ENCODE results near the gene CNTN2.

Gene CNTN2

GRCh38 chr1:205042911-205043806, at the start of gene CNTN2:
CNTN2 (plus strand) TSS chr1:205043212; CDS start chr1:205053186, 9,974 bp downstream.
- no peak for FAIRE-seq

DNA sequence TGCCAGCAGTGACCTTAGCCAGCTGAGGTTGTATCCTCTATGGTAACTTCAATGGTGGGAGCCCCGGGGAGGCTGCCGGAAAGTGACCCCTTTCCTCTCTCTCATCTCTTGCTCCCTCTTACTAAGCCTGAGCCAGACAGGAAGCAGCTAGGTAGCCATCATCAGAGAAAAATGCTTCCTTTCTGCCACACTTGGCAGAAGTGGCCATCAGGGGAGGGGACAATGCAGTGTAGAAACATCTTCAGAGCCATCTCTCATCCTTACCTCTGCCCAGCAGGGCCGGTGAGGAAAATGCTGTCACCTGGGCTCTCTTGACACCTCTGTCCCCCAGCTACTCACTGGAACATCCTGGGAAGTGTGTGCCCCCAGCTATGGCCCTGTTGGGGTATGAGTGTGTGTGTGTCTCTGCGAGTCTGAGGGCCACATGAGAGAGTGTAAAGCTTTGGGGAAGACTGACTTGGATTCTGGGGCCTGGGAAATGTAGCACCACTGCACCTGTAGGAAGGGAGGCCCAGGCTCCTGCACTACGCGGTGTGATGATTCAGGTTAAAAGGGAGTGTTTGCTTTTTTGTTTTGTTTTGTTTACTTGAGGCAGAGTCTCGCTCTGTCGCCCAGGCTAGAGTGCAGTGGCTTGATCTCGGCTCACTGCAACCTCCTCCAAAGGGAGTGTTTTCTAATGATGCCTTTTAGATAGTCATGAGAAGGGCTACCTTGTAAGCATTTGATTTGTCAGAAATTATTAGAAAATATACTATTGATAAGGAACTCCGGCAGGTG, 48.7 kb upstream of the CNTN2 start:
- no peak for FAIRE-seq

DNA sequence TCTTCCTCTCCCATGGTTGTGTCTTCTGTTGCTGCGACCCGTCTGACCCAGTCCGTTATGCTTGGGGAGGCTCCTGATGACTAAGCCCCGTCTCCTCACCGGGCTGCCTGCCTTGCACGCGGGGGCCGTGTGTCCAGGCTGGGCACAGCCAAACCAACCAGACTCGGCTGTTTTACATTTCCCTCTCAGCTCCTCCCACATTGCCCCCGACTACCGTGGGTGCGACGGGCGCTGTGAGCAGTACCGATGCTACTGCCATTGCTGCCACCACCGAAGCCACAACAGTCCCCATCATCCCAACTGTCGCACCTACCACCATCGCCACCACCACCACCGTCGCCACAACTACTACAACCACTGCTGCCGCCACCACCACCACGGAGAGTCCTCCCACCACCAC, 46.0 kb upstream of the CNTN2 start:
- FAIRE-seq, result no peak

- FAIRE-seq, result no peak
Observed at GRCh38 chr1:204997591-204998355, 45.2 kb upstream of the CNTN2 start.

DNA sequence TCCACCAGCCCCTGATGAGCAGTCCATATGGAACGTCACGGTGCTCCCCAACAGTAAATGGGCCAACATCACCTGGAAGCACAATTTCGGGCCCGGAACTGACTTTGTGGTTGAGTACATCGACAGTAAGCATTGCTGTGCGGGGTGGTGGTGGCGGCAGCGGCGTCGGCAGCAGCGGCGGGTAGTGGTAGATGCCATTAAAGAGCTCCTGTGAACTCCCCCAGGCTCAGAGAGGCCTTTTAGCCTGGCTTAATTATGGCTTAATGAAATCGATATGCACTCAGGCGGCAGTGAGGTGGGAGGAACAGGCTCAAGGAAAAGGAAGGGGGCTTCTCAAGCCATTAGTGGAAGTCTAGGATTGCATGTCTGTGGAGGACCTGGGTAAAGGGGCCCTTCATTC, 41.9 kb upstream of the CNTN2 start:
- FAIRE-seq, result no peak

GRCh38 chr1:205002705-205003104, 40.3 kb upstream of the CNTN2 start:
- FAIRE-seq, result no peak

DNA sequence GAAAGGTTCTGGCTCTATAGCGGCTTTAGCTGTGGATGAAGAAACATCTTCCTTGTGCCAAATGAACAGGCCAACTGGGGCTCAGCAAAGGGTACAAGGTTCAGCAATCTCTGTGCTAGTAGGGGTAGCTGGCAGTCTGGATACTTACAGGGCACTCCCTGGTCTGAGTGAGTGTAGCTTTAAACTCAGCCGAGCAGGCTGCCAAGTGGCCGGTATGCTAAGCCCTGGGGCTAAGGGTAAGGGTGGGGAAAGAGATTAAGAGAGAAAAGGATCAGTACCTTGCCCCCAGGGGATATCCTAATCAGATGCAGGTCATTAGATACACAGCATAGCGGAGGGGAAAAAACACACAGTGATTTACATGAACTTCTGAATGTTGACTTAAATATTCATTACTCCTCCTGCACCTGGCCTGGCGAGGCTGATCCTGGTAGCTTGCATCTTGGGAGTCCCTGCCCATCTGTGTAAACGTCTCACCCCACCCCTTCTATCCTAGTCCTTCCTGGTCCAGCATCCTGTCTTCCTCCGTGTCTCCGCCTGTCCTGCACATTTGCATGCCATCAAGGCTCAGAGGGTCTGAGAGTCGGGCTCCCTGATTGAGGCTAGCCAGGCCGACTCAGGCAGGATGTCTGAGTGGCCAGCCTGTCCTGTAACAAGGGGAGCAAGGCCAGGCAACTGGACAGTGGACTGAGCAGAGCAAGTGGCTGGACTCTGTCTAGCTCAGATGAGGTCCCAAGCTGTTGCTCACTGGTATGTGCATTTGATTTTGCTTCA, 39.5 kb upstream of the CNTN2 start:
- FAIRE-seq, result no peak

DNA sequence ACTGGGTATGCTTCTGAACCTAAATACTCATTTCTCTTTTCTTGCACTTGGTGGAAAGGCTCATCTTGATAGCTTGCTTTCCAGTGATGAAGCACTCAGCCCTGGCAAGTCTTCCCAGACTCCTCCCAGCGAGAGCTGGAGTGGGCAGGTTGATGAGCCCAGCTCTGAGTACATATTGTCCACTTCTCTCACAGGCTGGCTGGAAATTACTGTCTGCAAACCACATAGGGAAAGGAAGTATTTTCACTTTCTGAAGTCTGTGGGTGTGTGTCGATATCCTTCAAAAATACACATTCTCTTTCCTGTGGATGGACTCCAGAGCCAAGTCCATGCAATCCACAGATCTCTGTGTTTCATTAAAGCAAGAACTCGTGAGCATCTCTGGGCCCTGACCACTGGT, 38.7 kb upstream of the CNTN2 start:
- no peak for FAIRE-seq

- FAIRE-seq, result no peak
Observed at GRCh38 chr1:205008896-205009295, 34.1 kb upstream of the CNTN2 start.

DNA sequence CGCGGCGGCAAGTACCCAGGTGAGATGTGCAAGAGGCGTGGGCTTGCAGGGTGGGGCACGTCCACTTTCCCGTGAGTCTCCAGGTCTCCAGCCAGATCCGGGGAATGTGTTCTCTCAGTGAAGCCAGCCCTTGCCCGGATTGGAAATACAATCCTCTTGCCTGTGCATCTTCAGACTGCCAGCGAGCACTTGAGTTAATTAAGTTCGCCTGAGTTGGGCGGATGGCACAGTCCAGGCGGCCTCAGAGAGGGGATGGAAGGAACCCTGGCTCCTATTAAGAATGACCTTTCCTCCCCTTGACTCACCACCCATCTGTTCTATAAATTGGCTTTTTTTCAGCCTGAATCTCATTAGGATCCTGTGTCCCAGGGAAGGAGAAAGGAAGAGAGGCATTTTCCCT, 33.3 kb upstream of the CNTN2 start:
- FAIRE-seq, result no peak

- no peak for FAIRE-seq
Observed at GRCh38 chr1:205012391-205013140, 30.4 kb upstream of the CNTN2 start.

DNA sequence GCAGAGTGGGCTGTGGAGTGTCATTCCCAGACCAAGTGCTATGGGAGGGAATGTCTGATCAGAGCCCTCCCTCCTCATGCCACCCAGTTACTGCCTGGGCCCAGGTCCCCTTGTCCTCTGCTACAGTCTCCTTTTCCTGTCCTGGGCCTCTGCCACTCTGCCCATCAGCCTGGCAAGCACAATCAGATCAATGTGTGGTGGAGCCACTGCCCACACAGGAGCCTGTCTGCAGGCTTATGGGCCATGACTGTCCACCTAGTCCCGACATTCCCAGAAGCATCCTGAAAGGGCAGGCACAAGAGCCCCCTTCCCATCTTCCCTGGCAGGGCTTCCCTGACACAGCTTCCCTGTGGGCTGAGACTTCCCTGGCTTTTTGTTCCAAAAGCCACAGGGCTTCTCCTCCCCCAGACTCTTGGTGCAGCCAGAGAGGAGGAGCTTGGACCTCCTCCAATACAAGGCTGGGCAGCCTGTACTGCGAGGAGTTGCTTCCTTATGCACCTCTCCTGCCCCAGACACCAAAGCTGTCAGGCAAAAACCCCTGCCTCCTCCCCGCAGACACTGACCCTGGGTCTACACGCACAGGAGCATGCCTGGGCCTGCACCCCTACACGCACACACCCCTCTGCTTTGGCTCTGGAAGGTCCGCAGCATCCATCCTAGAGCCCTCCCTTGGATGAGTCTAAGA, 29.2 kb upstream of the CNTN2 start:
- no peak for FAIRE-seq

GRCh38 chr1:205014783-205015182, 28.2 kb upstream of the CNTN2 start:
- no peak for FAIRE-seq

DNA sequence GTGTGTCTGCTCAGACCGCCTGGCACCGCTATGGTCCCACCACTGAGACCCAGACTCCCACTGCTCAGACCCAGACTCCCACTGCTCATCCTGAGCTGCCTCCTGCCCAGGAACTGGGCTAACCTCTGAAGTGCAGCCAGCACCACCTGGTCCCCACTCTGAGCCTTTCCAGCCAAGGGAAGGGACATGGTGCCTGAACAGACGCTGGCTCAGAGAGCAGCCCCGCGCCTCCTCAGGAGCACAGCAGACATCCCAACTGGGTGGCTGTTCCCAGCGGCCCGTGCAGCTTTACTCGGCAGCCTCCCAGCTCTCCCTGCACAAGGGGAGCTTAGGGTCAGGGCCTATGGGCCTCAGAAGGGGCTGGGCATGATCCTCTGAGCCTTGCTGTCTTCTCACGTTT, 27.8 kb upstream of the CNTN2 start:
- no peak for FAIRE-seq

- no peak for FAIRE-seq
Observed at GRCh38 chr1:205016075-205016474, 26.9 kb upstream of the CNTN2 start.

- FAIRE-seq, result no peak
Observed at GRCh38 chr1:205016584-205016983, 26.4 kb upstream of the CNTN2 start.

DNA sequence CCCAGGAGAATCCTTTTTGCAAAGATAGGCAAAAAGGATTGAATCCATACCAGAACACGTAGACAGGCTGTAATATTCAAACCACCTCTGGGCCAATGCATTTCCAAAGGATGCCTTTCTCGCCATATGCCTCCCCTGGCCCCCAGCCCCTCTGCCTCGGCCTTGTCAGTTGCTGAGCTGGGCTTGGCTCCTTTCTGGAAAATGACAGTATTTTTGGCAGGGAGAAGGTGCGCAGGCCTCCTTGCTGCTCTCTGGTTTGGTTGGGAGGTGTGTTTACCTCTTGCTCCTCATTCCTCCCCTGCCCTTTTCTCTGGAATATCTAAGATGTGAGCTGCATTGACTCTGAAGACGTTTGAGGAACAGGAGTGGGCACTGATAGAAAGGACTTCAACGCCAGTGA, 26.0 kb upstream of the CNTN2 start:
- no peak for FAIRE-seq

GRCh38 chr1:205017766-205018165, 25.2 kb upstream of the CNTN2 start:
- no peak for FAIRE-seq

GRCh38 chr1:205018381-205018780, 24.6 kb upstream of the CNTN2 start:
- FAIRE-seq, result no peak

DNA sequence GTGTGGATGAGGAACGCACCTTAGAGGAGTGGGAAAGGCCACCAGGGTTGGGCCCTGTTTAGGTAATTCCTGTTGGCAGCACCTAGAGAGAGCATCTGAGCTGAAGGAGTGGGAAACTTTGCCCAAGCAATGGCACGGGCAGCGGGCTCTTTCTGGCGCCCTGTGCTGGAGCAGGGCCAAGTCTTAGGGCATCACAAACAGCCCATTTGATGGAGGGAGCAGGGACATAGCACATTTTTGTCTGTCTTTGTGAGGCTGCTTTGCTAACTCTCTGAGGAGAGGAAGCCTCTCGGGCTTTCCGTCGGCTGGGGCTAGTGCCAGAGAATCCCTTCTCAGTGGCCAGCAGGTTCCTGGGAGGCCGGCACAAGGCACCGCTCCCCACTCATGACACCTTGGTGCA, 22.5 kb upstream of the CNTN2 start:
- FAIRE-seq, result no peak

DNA sequence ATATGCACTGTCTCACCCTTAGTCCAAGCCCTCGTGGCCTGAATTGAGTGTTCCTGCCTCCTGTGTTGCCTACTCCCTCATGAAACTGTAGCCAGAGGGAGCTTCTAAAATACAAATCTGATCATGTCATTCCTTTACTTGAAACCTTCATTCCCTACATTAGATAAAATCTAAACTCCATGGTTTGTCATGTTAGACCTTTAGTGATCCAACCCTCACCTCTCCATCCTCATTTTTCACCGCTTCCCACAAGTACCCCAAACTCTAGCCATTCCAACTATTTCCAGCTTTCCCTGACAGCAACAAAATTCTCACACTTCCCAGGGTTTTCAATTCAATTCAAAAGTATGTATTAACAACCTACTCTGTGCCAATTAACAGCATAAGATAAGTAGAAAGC, 18.3 kb upstream of the CNTN2 start:
- FAIRE-seq, result no peak

Data from A204.1 (cell line).